GM12872 (cell line): Measurements from ENCODE around the gene ARL6IP1.

Source experiments
- TF ChIP-seq, protein P1 (sequence below): IDR thresholded peaks from 3 replicates; pipeline ENCODE4 v1.5.1; 2011; ENCODE audit warnings: low read depth, mild to moderate bottlenecking, low read length, moderate library complexity; ENCODE audit not compliant: insufficient read depth

The ARL6IP1 gene

DNA sequence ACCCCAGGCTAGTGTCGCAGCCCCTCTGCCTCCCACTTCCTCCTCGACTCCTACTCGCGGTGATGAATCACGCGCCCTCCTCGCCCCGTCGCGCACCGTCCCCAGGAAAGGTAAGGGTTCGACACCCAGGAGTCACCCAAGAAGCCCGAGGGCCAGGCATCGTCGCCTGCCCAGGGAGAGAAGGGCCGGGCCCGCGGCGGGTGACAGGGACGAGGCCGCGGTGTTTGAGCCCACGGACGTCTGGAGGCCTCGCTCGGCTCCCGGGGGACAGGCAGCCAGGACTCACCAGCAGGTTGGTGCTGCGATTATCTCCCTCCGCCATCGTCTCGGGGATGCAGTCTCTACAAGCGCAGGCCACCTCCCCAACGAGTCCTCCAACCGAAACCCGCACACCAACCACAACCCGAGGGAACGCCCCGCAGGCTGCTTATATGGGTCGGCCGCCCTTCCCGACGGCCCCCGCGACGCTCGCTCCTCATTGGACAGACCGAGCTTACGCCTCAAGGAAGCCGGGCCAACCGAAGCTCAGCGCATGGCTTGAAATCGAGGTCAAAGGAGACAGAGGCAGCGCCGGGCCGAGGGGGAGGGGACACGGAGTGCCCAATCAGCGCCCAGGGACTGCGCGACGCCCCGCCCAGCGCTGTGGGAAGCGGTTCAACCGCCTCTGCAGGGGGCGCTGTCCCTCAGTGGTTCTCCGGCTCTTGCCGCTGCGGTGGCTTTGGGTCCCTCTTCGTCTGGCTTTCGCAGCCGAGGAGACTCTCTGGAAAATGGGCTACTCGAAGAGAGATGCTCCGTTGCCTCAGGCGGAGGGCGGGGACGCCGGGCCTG is at the start of gene ARL6IP1:
Gene ARL6IP1, minus strand, starts transcription at position 405 of the 828 bp plus-strand sequence. Its CDS starts 83 bp downstream, at position 322.
- TF ChIP-seq, protein P1, sequence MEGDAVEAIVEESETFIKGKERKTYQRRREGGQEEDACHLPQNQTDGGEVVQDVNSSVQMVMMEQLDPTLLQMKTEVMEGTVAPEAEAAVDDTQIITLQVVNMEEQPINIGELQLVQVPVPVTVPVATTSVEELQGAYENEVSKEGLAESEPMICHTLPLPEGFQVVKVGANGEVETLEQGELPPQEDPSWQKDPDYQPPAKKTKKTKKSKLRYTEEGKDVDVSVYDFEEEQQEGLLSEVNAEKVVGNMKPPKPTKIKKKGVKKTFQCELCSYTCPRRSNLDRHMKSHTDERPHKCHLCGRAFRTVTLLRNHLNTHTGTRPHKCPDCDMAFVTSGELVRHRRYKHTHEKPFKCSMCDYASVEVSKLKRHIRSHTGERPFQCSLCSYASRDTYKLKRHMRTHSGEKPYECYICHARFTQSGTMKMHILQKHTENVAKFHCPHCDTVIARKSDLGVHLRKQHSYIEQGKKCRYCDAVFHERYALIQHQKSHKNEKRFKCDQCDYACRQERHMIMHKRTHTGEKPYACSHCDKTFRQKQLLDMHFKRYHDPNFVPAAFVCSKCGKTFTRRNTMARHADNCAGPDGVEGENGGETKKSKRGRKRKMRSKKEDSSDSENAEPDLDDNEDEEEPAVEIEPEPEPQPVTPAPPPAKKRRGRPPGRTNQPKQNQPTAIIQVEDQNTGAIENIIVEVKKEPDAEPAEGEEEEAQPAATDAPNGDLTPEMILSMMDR: peak; percentile 91

- TF ChIP-seq, protein P1: no peak
Observed at GRCh38 chr16:18846416-18846815, 45.1 kb upstream of the ARL6IP1 start.

- TF ChIP-seq, protein P1: no peak
Observed at GRCh38 chr16:18842565-18842964, 41.2 kb upstream of the ARL6IP1 start.

GRCh38 chr16:18841833-18842525 is 40.6 kb upstream of the ARL6IP1 start:
- TF ChIP-seq, protein P1: no peak

DNA sequence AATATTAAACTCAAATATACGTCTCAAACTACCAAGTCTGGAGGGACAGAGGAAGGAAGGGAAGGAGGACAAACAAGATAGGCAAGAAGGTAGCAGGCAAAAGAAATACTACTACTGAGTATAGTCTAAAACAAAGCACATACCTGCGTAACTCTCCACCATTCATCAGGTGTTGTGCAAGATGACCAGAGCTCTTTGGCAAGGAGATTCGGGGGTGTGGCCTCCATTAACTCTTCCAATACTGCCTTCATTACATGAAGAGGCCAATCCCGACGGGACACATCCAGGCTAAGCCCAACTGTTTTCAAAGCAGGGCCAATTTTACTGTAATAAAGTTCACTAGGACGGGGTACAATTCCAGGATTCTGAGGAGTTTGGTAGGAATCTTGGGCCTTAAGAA is 38.2 kb upstream of the ARL6IP1 start:
- TF ChIP-seq, protein P1: no peak

DNA sequence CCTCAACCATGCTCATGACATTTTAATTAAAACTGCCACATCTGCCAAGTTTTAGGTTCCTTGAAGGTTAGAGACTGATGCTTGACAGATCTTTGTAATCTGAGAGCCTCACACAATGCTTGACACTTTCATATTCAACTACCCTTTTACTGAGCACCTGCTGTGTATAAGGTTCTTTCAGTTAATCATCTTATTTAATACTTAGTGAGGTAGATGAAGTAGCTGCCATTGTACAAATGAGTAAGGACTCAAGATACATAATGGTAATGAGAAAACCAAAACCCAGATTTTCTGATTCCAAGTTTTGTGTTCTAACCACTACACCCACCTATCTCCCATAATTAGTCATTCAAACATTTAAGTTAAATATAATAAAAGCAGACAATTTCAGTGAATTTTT is 35.4 kb upstream of the ARL6IP1 start:
- TF ChIP-seq, protein P1: no peak

DNA sequence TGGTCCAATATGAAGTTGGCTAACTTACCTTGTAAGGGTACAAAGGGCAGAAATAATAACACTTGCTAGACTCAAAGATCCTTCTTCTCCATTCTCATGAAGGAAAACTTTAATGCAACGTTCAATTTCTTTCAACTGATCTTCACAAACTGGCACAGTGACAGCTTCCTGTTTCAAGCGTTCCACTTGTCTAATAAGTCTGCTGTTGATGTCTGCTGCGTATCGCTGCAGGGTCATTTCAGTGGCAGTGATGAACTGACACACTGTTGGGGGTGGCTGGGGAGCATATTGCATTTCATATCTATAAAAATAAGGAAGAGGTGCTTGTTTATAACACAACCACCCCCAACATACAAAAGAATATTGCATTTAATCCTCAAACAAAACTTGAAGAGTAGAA is 33.5 kb upstream of the ARL6IP1 start:
- TF ChIP-seq, protein P1: no peak
